Measurements from ENCODE around the gene PSME2.

- TF ChIP-seq ZNF780A (CRISPR knock-in tag; IDR thresholded peaks at IDR 0.05) (no peak), HNF4G (IDR thresholded peaks at IDR 0.05; ENCODE audit: borderline replicate concordance, low read depth, low read length) (no peak), HNF4G (CRISPR knock-in tag; IDR thresholded peaks at IDR 0.05; ENCODE audit: borderline replicate concordance, low read depth) (no peak), POLR2AphosphoS2 (IDR thresholded peaks at IDR 0.05; ENCODE audit: low read depth, low read length) (no peak), ASH2L (IDR thresholded peaks at IDR 0.05; ENCODE audit: insufficient read length, low read depth, low read length) (no peak), ZZZ3 (CRISPR knock-in tag; IDR thresholded peaks at IDR 0.05; ENCODE audit: borderline replicate concordance) (no peak), GABPA (IDR thresholded peaks at IDR 0.05; ENCODE audit: low read depth, low read length) (no peak), GABPA (CRISPR knock-in tag; IDR thresholded peaks at IDR 0.05; ENCODE audit: low read depth) (no peak), TBP (CRISPR knock-in tag; IDR thresholded peaks at IDR 0.05) (no peak)
Measured at GRCh38 chr14:24150061-24150460, 3.7 kb upstream of the PSME2 start.
